Astrocyte of the spinal cord (primary cell): ENCODE results near the gene ZNF541.
A peak's percentile ranks its signal among the peaks of the same experiment; 100 is the strongest.
"Not testable (repeated sequence)": the region's sequence is repeated elsewhere in the genome, so short reads cannot be mapped to it uniquely, and the experiment has no call there.

Experiments
- DNase-seq: peaks from one replicate; pipeline ENCODE4 v3.0.0; 2011; ENCODE audit warnings: low read depth, low spot score
- H3K4me3 ChIP-seq: 2 replicates; pipeline ENCODE4 v1.5.1; 2011; ENCODE audit warnings: low read depth, mild to moderate bottlenecking, low read length, moderate library complexity
- CTCF ChIP-seq: IDR thresholded peaks from 2 replicates; pipeline ENCODE4 v1.5.1; 2012; ENCODE audit warnings: low read depth, mild to moderate bottlenecking, low read length, inconsistent platforms
- in situ Hi-C: cut with HindIII; loops from 2 replicates; pipeline ENCODE4 v1.10.0; 2017; ENCODE audit warnings: low sequenced_read_pairs

Gene ZNF541

GRCh38 chr19:47608074-47608918 lies 35.3 kb upstream of the ZNF541 start:
- H3K4me3 ChIP-seq, result peak overlapping the region; percentile 89
- DNase-seq, result peak; percentile 96
- in situ Hi-C loops, result no loop called here
- TF ChIP-seq CTCF, result peak; percentile 22

- no peak for DNase-seq
- H3K4me3 ChIP-seq, result peak overlapping the region; percentile 89
- TF ChIP-seq CTCF, result no peak
- in situ Hi-C loops, result no loop called here
Observed at GRCh38 chr19:47607564-47608073, 34.7 kb upstream of the ZNF541 start.

DNA sequence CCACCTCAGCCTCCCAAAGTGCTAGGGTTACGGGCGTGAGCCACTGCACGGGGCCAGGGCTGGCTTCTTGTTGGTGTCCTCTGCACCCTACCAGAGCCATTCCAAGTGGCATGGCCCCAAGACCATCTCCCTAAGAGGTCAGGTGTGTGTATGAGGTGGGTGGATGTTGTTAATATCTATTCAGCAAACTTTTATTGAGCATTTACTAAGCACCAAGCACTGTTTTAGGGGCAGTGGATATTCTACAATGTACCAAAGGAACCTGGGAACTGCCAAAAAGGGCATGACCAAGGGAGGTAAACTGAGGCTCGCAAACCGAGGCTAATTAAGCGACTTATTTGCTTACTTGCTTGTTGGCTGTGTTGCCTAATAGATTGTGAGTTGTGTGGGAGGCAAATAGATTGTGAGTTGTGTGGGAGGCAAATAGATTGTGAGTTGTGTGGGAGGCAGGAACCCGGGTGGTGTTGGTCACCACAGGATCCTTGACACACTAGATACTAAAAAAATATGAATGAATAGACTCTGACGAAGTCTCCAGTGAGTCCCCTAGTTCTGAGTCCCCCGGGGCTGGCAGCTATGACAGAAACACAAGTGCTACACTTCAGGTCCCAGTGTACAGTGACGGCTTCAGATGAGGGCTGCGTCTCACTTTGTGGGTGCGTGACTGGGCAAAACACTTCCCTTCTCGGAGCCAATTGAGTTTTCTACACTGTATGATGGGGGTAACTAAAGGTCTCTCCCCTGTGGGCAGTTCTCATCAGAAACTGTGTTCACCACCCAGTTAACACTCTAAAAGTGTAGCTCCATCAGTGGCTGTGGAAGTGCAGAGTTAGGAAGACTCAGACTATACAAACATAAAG lies 31.0 kb upstream of the ZNF541 start:
- TF ChIP-seq CTCF, result no peak
- no peak for DNase-seq
- in situ Hi-C loops, result no loop called here
- no peak overlapping the region for H3K4me3 ChIP-seq

GRCh38 chr19:47601180-47601904 lies 28.4 kb upstream of the ZNF541 start:
- in situ Hi-C loops, result no loop called here
- no peak for TF ChIP-seq CTCF
- DNase-seq, result no peak
- H3K4me3 ChIP-seq, result peak overlapping the region; percentile 58

DNA sequence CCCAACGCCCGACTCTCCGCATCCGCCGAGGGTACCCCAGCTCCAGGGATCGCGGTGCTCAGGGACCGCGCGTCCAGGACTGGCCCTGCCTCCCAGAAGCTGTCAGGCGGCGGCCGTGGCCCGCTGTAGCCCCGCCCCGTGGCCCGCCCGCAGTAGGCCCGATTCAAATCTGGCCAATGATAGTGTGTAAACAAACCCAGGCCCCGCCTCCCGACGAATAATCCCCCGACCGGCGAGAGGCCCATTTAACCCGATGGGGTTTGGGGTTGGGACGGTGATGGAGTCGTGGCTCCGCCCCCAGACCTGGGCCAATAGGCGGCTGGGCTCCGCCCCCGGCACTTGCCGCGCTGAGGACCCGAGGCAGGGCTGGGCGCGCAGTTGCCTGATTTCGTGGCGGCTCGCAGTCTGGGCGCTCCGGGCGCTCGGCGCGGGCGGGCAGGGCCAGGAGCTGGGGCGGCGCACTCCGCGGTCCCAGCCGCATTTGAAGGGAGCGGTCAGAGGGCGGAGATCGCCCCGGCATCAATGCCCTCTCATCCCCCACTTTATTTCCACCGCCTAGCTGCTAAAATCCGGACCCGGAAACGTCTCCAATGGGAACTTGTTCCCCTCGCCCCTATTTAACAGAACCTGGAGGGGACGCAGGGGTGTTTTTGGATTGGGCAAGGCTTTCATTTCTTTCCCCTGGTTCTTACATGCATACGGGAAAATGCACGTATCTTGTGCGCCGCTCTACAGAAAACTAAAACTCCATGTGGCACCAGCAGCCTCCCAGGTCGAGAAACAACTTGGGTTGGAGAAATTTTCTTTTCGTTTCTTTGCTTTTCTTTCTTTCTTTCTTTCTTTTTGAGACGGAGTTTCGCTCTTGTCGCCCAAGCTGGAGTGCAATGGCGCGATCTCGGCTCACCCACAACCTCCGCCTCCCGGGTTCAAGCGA lies 27.6 kb upstream of the ZNF541 start:
- H3K4me3 ChIP-seq, result peak overlapping the region; percentile 58
- TF ChIP-seq CTCF, result no peak
- peak; percentile 99 for DNase-seq
- in situ Hi-C loops, result no loop called here

DNA sequence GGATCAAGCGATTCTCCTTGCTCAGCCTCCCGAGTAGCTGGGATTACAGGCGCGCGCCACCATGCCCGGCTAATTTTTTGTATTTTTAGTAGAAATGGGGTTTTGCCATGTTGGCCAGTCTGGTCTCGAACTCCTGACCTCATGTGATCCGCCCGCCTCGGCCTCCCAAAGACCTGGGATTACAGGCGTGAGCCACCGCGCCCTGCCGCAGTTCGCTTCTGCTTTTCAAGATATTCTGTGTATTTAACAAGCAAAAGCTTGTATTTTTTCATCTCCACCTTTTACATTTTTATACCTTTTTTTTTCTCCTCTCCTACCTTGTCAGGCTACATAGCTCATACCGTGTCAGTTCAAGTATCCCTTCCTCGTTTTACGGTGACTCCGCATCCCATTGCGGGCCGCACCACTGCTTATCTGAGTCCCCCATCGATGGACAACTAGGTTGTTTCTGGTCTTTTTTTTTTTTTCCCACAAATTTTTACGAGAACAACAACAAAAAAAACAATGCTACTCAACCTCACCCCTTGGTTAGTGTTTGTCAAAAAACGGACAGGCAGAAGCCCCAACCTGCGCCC lies 26.8 kb upstream of the ZNF541 start:
- DNase-seq, in situ Hi-C loops: not testable (repeated sequence)
- peak overlapping the region; percentile 50 for H3K4me3 ChIP-seq
